ENCODE results near the gene DHTKD1. TPM values are rescaled to one million over a fixed set of nuclear protein-coding genes. Genes with fewer than 3 reads are reported as not detected.

The DHTKD1 gene
- total RNA-seq, 1 experiment from 2014 or later: 15.8 TPM

DNA sequence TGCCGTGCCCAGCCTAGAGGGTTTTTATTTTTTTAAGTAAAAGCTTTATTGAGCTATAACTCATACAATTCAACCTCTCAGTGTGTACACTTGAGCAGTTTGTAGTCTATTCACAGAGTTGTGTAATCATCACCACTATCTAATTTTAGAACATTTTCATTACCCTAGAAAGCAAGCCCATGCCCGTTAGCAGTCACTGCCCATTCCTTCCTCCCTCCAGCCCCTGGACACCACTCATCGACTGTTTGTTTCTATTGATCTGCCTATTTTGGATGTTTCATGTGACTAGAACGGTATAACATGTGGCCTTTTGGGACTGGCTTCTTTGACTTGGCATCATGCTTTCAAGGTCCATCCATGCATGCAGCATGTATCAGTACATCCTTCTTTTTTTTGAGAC lies 35.0 kb downstream of the DHTKD1 start:
- Histone ChIP-seq H3K36me3 (ENCODE audit: control insufficient read depth, insufficient read depth, low read length) (no peaks in the 10 kb centered on the region), H3K27me3 (ENCODE audit: control insufficient read depth, insufficient read depth, low read length) (no peaks in the 10 kb centered on the region), H3K4me1 (ENCODE audit: control insufficient read depth, insufficient read depth, low read length) (no peaks in the 10 kb centered on the region), H3K4me3 (ENCODE audit: low read depth in 2 of 2, low read length in 2 of 2) (no peak overlapping the region), H3K27ac (ENCODE audit: low read length) (no peak overlapping the region), H3K9me3 (ENCODE audit: control insufficient read depth, insufficient read depth, low read depth, low read length) (no peaks in the 10 kb centered on the region)
- DNase-seq (ENCODE audit: low read depth, low spot score): no peak
- in situ Hi-C loops (cut with HindIII; ENCODE audit: low pct_unique_long_range_greater_than_20kb, low sequenced_read_pairs) (no loop called here), intact Hi-C loops (cut with micrococcal nuclease; ENCODE audit: unreplicated experiment) (no loop called here)
- POLR2A ChIA-PET: interaction anchor here (0.6 kb wide), 1 partner anchor 23 kb away, joined by 3 read pairs; no protein-coding TSS in a partner anchor
- CTCF ChIA-PET: interaction anchor here (0.6 kb wide), 1 partner anchor 116 kb away, joined by 7 read pairs; no protein-coding TSS in a partner anchor
- no TSS peak for BruUV-seq (replicated peaks)
- TF ChIP-seq TCF7L2 (IDR thresholded peaks at IDR 0.05; ENCODE audit: low read depth, low read length): no peak
- no peak for TF ChIP-seq SIN3A (IDR thresholded peaks at IDR 0.05; ENCODE audit: borderline replicate concordance, insufficient read depth, low read depth, low read length)
- TF ChIP-seq, protein P1, sequence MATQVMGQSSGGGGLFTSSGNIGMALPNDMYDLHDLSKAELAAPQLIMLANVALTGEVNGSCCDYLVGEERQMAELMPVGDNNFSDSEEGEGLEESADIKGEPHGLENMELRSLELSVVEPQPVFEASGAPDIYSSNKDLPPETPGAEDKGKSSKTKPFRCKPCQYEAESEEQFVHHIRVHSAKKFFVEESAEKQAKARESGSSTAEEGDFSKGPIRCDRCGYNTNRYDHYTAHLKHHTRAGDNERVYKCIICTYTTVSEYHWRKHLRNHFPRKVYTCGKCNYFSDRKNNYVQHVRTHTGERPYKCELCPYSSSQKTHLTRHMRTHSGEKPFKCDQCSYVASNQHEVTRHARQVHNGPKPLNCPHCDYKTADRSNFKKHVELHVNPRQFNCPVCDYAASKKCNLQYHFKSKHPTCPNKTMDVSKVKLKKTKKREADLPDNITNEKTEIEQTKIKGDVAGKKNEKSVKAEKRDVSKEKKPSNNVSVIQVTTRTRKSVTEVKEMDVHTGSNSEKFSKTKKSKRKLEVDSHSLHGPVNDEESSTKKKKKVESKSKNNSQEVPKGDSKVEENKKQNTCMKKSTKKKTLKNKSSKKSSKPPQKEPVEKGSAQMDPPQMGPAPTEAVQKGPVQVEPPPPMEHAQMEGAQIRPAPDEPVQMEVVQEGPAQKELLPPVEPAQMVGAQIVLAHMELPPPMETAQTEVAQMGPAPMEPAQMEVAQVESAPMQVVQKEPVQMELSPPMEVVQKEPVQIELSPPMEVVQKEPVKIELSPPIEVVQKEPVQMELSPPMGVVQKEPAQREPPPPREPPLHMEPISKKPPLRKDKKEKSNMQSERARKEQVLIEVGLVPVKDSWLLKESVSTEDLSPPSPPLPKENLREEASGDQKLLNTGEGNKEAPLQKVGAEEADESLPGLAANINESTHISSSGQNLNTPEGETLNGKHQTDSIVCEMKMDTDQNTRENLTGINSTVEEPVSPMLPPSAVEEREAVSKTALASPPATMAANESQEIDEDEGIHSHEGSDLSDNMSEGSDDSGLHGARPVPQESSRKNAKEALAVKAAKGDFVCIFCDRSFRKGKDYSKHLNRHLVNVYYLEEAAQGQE (IDR thresholded peaks at IDR 0.05; ENCODE audit: insufficient read depth in 1 of 2, low read depth in 2 of 2, low read length in 1 of 2): no peak
- no peak for TF ChIP-seq POLR2AphosphoS5 (IDR thresholded peaks at IDR 0.05; ENCODE audit: low read depth, low read length)
- ATAC-seq: no peak

DNA sequence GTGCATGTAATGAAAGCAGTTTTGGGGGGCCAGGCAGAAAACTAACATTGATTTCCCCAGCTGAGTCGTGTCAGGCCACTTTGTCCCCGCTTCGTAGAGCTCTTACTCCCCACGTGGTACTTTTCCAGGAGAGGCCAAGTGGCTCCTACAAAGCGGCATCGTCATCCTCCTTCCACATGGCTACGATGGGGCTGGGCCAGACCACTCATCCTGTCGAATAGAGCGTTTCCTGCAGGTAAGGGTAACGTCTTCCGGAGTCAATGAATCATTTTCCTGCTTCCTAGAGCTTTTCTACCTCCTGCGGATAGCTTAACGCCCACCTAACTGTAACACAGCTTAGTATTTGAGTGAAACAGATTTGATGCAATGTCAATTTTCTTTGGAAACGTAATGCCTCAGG lies 39.0 kb downstream of the DHTKD1 start:
- H3K4me1 ChIP-seq (ENCODE audit: control insufficient read depth, insufficient read depth, low read length): no peaks in the 10 kb centered on the region
- CTCF ChIA-PET: no interaction called here
- in situ Hi-C loops (cut with HindIII; ENCODE audit: low pct_unique_long_range_greater_than_20kb, low sequenced_read_pairs) (no loop called here), intact Hi-C loops (cut with micrococcal nuclease; ENCODE audit: unreplicated experiment) (no loop called here)
- H3K27me3 ChIP-seq (ENCODE audit: control insufficient read depth, insufficient read depth, low read length): no peaks in the 10 kb centered on the region
- TF ChIP-seq TCF7L2 (IDR thresholded peaks at IDR 0.05; ENCODE audit: low read depth, low read length) (no peak), SIN3A (IDR thresholded peaks at IDR 0.05; ENCODE audit: borderline replicate concordance, insufficient read depth, low read depth, low read length) (no peak), POLR2AphosphoS5 (IDR thresholded peaks at IDR 0.05; ENCODE audit: low read depth, low read length) (no peak)
- TF ChIP-seq, protein P2, sequence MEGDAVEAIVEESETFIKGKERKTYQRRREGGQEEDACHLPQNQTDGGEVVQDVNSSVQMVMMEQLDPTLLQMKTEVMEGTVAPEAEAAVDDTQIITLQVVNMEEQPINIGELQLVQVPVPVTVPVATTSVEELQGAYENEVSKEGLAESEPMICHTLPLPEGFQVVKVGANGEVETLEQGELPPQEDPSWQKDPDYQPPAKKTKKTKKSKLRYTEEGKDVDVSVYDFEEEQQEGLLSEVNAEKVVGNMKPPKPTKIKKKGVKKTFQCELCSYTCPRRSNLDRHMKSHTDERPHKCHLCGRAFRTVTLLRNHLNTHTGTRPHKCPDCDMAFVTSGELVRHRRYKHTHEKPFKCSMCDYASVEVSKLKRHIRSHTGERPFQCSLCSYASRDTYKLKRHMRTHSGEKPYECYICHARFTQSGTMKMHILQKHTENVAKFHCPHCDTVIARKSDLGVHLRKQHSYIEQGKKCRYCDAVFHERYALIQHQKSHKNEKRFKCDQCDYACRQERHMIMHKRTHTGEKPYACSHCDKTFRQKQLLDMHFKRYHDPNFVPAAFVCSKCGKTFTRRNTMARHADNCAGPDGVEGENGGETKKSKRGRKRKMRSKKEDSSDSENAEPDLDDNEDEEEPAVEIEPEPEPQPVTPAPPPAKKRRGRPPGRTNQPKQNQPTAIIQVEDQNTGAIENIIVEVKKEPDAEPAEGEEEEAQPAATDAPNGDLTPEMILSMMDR (IDR thresholded peaks at IDR 0.05): no peak
- TF ChIP-seq, protein P1 (IDR thresholded peaks at IDR 0.05; ENCODE audit: insufficient read depth in 1 of 2, low read depth in 2 of 2, low read length in 1 of 2): no peak
- no peaks in the 10 kb centered on the region; the same call in 1 of the 2 replicates for H3K36me3 ChIP-seq (ENCODE audit: control insufficient read depth, insufficient read depth, low read length)
- H3K4me3 ChIP-seq (ENCODE audit: low read depth in 2 of 2, low read length in 2 of 2): no peak overlapping the region
- DNase-seq (ENCODE audit: low read depth, low spot score) (no peak), ATAC-seq (no peak)
- POLR2A ChIA-PET: no interaction called here
- BruUV-seq (replicated peaks): no TSS peak
- H3K27ac ChIP-seq (ENCODE audit: low read length): no peak overlapping the region
- H3K9me3 ChIP-seq (ENCODE audit: control insufficient read depth, insufficient read depth, low read depth, low read length): no peaks in the 10 kb centered on the region

Measured in Panc1 (cell line).